HG02678 (cell line): ENCODE results near the gene GPR141.
"Not testable (repeated sequence)": the region's sequence is repeated elsewhere in the genome, so short reads cannot be mapped to it uniquely, and the experiment has no call there.

Source experiments
- ATAC-seq: cut with Tn5 transposase; IDR thresholded peaks from one replicate; pipeline ENCODE4 v1.9.1; 2021; ENCODE audit warnings: mild to moderate bottlenecking, moderate library complexity; ENCODE audit not compliant: unreplicated experiment

The GPR141 gene

GRCh38 chr7:37684927-37685326 is 1.4 kb downstream of the GPR141 start:
- ATAC-seq: no peak

- no peak for ATAC-seq
These were observed 3.2 kb downstream of the GPR141 start for GRCh38 chr7:37686556-37687345.

- no peak for ATAC-seq
These were observed 6.6 kb downstream of the GPR141 start for GRCh38 chr7:37690206-37690605.

- ATAC-seq: no peak
These were observed 10.9 kb downstream of the GPR141 start for GRCh38 chr7:37694208-37695094.

- no peak for ATAC-seq
These were observed 14.7 kb downstream of the GPR141 start for GRCh38 chr7:37698276-37698675.

GRCh38 chr7:37698782-37699181 is 15.2 kb downstream of the GPR141 start:
- no peak for ATAC-seq

- no peak for ATAC-seq
These were observed 18.2 kb downstream of the GPR141 start for GRCh38 chr7:37701769-37702168.

- no peak for ATAC-seq
These were observed 19.8 kb downstream of the GPR141 start for GRCh38 chr7:37703361-37703760.

- ATAC-seq: not testable (repeated sequence)
These were observed 20.8 kb downstream of the GPR141 start for GRCh38 chr7:37704328-37704833.

- no peak for ATAC-seq
These were observed 22.4 kb downstream of the GPR141 start for GRCh38 chr7:37705976-37706375.

- ATAC-seq: no peak
These were observed 23.2 kb downstream of the GPR141 start for GRCh38 chr7:37706804-37707203.

GRCh38 chr7:37707754-37708485 is 24.4 kb downstream of the GPR141 start:
- no peak for ATAC-seq

- peak; percentile 95 for ATAC-seq
These were observed 26.3 kb downstream of the GPR141 start for GRCh38 chr7:37709631-37710509.

GRCh38 chr7:37713613-37714012 is 30.0 kb downstream of the GPR141 start:
- ATAC-seq: no peak

- ATAC-seq: no peak
These were observed 31.0 kb downstream of the GPR141 start for GRCh38 chr7:37714606-37715005.

- ATAC-seq: peak; percentile 47
These were observed 35.0 kb downstream of the GPR141 start for GRCh38 chr7:37718585-37718984.

- peak; percentile 85 for ATAC-seq
These were observed 35.5 kb downstream of the GPR141 start for GRCh38 chr7:37719077-37719476.

- ATAC-seq: no peak
These were observed 41.2 kb downstream of the GPR141 start for GRCh38 chr7:37724732-37725131.

- ATAC-seq: no peak
These were observed 42.5 kb downstream of the GPR141 start for GRCh38 chr7:37726016-37726415.

GRCh38 chr7:37728747-37729146 is 45.2 kb downstream of the GPR141 start:
- peak; percentile 54 for ATAC-seq
